C4-2B (cell line): ENCODE measurements around the gene CFAP77.

Experiments used
- H3K27ac ChIP-seq: fragments of 450-650 bp; 2 replicates; pipeline ENCODE4 v1.5.1; 2017
- ZFX ChIP-seq: fragments of 450-650 bp; IDR thresholded peaks from 2 replicates; pipeline ENCODE4 v1.6.1; 2017
- TF ChIP-seq, protein P1 (sequence below): fragments of 450-650 bp; conservative IDR thresholded peaks from 2 replicates; pipeline ENCODE4 v1.5.1; 2017; ENCODE audit warnings: mild to moderate bottlenecking

CFAP77 gene

DNA sequence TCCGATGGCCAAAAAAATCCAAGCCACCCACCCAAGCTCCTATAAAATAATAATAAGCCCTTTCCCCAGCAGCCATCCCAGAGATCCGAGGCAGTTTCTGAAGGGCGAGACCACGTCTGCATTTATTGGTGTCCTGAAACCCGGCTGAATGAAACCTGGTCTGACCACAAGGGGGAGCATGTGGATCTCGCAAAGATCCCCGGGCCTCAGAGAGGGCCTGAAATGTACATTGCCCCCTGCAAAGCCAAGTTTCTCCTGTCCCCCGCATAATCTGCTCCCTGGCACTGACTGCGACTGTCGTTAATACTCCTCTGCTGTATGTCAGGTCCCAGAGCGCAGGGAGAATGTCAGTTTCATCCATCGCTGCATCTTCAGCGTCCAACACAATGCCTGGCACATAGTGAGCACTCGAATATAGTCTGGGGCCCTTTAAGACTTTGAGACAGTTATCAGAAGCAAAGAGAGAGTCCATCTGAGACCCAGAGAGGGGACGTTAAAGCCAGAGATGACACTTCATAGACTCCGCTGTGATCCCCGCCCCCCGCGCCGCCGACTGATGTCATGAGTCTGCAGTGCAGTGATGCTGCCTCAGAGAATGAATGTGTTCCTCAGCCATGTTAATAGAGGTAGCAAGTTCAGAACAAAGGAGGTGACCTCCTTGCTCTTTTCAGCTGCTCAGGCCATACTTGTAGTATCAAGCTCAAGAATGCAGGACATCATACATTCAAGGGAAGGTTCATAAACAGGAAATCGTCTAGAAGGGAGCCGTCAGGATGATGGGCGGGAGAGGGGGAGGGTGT is 97.9 kb downstream of the CFAP77 start:
- no peak for TF ChIP-seq ZFX
- TF ChIP-seq, protein P1, sequence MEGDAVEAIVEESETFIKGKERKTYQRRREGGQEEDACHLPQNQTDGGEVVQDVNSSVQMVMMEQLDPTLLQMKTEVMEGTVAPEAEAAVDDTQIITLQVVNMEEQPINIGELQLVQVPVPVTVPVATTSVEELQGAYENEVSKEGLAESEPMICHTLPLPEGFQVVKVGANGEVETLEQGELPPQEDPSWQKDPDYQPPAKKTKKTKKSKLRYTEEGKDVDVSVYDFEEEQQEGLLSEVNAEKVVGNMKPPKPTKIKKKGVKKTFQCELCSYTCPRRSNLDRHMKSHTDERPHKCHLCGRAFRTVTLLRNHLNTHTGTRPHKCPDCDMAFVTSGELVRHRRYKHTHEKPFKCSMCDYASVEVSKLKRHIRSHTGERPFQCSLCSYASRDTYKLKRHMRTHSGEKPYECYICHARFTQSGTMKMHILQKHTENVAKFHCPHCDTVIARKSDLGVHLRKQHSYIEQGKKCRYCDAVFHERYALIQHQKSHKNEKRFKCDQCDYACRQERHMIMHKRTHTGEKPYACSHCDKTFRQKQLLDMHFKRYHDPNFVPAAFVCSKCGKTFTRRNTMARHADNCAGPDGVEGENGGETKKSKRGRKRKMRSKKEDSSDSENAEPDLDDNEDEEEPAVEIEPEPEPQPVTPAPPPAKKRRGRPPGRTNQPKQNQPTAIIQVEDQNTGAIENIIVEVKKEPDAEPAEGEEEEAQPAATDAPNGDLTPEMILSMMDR, result peak; percentile 94
- H3K27ac ChIP-seq, result no peak overlapping the region

DNA sequence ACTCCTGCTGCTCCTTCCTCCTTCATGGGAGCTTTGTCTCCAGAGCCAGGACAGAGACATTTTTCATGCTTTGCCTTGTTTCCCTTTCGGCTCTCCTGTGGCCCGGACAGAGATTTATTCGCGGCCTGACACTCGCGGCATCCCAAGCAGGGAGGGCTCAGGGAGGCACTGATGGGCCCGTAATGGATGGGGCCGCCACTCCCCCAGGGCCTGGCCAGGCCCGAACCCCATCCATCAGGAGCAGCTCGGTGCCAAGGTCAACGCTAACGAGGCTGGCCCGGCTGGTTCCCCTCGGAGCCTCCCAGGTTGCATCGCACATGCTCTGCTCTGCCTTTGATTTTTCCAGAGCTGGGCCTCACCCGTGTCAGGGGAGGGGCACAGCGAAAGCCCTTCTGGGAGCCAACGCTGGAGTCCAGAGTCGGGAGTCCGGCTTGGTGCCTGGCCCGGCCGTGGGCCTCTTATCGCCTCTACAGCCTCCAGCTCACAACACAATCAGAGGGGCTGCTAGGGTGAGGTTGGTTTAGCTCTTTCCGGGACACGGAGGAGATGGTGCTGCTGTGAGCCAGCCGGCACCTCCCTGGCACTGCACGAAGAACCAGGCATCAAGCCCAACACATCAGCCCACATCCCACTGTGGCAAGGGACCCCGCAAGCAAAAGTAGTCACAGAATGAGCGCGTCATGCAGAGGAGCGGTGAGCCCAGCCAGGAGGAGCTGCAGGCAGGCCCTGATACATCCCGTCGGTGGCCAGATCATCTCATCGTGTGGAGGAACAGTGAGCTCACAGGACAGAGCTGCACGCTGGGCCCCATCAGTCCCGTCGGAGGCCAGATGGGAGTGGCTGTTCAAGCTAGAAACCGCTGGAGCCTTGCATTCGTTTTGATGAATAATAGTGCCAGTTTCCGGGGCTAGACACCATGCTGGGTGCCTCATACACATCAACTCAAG is 100.2 kb downstream of the CFAP77 start:
- no peak for TF ChIP-seq ZFX
- TF ChIP-seq, protein P1, result no peak
- H3K27ac ChIP-seq, result no peak overlapping the region

DNA sequence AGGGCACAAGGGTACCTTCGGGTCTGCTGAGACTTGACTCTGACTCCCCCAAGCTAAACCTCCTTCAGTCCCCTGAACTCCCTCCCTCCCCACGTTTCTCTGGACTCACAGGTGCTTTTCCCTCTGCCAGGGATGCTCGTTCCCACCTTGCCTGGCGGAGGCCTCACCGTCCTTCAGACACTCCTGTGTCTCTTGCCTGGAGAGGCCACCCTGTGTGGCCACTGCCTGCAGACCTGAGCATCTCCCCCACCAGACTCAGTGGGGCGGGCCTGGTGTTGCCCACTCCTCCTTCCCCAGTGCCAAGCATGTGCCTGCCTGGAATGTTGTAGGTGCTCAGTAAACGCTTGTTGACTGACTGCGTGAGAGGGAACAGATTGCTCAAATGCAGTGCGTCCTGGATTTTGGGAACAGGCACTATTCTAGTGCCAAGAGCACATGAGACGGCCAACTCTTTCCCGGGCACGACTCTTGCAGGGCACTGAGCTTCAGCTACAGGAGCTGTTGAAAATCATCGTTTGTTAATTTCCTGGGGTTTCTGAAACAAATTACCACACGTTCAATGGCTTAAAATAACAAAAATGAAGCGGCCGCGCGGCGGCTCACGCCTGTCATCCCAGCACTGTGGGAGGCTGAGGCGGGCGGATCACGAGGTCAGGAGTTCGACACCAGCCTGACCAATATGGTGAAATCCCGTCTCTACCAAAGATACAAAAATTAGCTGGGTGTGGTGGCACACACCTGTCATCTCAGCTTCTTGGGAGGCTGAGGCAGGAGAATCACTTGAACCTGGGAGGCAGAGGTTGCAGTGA is 101.4 kb downstream of the CFAP77 start:
- TF ChIP-seq ZFX, result no peak
- TF ChIP-seq, protein P1, result no peak

DNA sequence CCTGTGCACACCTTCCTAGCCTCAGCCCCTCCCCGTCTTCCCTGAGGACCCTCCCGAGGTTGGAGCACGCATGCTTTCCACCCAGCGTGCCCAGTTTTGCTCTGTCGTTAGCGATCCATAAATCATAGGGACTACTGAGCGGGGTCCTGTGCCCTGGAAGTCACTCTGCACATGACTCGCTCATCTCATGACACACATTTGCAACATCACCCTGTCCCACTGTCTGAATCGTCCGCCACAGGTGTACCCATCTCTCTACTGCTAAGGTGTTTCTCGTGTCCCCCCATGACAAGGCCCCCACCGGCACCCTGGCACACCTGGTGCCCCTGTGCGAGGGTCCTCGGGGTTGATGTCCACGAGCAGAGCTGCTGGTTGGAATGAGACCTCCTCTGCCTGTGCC is 103.4 kb downstream of the CFAP77 start:
- no peak overlapping the region for H3K27ac ChIP-seq
- TF ChIP-seq ZFX, result no peak
- TF ChIP-seq, protein P1, result no peak

More for the DNA sequence above, 101.4 kb downstream of the CFAP77 start:
- no peak overlapping the region for H3K27ac ChIP-seq

DNA sequence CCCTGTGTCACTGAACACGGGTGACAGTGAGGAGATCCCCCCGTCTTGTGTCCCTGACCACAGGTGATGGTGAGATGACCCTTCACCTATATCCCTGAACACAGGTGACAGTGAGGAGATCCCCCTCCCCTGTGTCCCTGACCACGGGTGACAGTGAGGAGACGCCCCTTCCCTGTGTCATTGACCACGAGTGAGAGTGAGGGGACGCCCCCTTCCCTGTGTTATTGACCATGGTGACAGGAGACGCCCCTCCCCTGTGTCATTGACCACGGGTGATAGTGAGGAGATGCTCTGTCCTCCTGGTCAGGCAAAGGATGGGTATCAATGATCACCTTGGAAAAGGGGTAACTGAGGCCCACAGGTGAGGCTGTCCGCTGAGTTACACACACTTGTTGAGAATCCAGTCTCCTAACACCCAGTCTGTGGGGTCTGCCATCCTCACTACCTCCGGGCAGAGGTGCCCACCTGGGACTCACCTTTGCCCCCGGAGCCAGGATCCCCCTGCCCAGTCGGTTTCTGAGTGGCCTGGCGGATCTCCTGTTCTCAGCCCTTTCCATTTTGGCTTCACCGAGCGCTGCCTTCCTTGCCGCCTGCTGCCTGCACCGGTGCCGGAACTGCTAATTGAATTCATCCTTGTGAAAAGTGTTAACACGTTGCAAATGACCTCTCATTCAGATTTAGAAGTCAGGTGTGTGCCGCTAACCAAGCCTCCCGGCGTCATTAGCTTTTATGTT is 104.2 kb downstream of the CFAP77 start:
- no peak overlapping the region for H3K27ac ChIP-seq
- TF ChIP-seq ZFX, result no peak
- TF ChIP-seq, protein P1, result no peak

DNA sequence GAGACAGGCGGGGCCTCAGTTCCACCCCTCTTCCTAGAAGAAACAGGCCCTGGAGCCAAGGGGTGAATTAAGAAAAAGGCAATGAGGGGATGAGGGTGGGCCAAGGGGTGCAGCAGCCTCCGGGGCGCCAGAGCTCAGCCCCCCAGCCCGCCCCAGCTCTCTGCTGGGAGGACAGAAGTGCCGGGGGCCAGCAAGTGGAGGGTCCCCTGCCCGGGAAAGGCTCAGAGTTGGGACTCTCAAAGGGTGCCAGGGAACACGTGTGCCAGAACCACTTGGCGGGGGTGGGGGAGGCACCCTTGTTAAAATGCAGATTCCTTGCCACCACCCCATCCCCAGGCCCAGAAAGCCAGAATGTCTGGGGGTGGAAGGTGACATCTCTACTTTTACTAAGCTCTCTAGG is 104.8 kb downstream of the CFAP77 start:
- TF ChIP-seq ZFX, result no peak
- TF ChIP-seq, protein P1, result no peak
- no peak overlapping the region for H3K27ac ChIP-seq
